Measurements from ENCODE around the gene GPBP1L1.
"Not testable (repeated sequence)": the region's sequence is repeated elsewhere in the genome, so short reads cannot be mapped to it uniquely, and the experiment has no call there.

The GPBP1L1 gene

DNA sequence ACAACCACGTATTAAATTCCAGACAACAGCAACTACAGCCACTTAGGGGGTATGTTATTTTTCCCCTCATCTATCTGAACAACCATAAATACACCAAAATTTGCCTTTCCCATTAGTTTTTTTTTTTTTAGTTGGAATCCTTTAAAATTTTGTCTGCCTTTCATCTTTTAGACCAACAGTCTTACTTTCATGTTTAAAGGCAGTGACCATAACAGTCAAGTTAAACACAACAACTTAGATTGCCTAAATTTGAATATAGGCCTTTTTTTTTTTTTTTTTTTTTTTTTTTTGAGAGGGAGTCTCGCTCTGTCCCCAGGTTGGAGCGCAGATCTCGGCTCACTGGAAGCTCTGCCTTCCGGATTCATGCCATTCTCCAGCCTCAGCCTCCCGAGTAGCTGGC is 3.4 kb downstream of the GPBP1L1 start:
- DNase-seq (ENCODE audit: low read depth), result no peak

GRCh38 chr1:45679123-45679522 is 7.2 kb downstream of the GPBP1L1 start:
- peak; percentile 37 for DNase-seq (ENCODE audit: low read depth)

DNA sequence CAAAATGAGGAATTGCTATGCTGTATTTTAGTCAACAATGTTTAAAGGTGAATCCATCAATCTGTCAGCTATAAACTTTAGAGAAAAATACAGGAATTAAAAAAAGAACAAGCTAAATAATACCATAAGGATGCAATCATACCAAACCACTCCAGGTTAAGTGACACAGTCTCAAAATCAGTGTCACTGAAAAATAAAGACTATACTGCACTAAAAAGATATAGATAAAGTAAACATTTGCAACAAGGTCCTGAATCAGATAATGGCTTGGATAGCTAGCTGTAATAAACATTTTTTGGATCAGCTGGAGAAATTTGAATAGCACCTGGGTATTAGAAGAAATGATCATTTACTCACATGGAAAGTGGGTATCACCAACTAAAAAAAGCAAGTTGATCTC is 7.8 kb downstream of the GPBP1L1 start:
- no peak for DNase-seq (ENCODE audit: low read depth)

DNA sequence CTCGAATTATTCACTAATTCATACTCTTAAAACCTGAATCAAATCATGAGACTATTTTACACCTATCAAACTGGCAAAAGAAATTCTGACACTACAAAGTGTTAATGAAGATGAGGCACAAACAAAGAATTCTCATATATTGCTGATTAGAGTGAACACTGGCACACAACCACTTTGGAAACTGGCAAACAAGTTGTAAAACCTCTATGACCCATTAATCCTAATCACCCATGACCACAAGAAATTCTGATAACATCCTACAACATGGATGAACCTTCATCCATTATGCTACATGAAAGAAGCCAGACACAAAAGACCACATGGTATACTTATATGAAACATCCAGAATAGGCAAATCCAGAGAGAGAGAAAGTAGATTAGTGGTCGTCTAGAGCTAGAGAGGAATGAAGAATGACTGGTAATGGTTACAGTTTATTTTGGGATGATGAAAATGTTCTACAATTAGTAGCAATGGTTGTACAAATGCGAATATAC is 8.5 kb downstream of the GPBP1L1 start:
- DNase-seq (ENCODE audit: low read depth), result peak; percentile 66

DNA sequence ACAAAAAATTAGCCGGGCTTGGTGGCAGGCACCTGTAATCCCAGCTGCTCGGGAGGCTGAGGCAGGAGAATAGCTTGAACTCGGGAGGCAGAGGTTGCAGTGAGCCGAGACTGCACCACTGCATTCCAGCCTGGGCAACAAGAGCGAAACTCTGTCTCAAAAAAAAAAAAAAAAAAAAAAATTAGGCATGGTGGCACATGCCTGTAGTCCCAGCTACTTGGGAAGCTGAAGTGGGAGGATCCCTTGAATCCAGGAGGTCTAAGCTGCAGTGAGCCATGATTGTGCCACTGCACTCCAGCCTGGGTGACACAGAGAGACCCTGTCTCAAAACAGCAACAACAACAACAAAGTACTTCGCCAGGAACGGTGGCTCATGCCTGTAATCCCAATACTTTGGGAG is 9.8 kb downstream of the GPBP1L1 start:
- DNase-seq (ENCODE audit: low read depth), result not testable (repeated sequence)

- no peak for DNase-seq (ENCODE audit: low read depth)
Observed at GRCh38 chr1:45674478-45674877, 11.9 kb downstream of the GPBP1L1 start.

DNA sequence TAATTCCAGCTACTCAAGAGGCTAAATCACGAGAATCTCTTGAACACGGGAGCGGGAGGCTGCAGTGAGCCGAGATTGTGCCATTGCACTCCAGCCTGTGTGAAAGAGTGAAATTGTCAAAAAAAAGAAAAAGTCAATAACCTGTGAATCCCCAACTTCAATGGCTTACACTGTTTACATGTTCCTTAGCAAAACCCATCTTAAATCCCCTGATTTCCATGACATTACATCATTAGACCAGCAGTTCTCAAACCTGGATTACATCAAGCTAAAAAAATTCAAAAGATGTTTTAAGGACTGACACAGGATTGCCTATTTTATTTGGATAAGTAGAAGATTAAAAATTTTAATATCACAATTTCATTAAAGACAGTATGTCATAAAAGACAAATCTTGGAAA is 12.4 kb downstream of the GPBP1L1 start:
- no peak for DNase-seq (ENCODE audit: low read depth)

GRCh38 chr1:45669859-45670655 is 16.3 kb downstream of the GPBP1L1 start:
- peak; percentile 58 for DNase-seq (ENCODE audit: low read depth)

DNA sequence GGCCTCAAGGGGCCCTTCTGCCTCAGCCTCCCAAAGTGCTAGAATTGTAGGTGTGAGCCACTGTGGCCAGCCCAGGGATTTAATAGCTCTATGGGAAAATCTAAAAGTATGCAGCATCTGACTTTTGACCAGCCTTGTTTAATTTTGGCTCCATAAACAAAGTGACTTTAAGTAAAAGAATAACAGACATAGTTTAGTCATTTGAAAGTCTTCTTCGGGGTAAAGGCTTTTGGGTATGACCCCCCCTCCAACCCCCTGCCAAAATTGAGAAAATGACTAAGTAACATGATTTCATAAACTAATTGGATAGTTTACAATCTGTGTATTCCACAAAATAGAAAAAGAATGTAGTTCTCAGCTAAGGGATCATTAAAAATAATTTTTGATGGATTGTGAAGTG is 17.0 kb downstream of the GPBP1L1 start:
- no peak for DNase-seq (ENCODE audit: low read depth)

- DNase-seq (ENCODE audit: low read depth), result no peak
Observed at GRCh38 chr1:45668526-45668925, 17.8 kb downstream of the GPBP1L1 start.

- DNase-seq (ENCODE audit: low read depth), result no peak
Observed at GRCh38 chr1:45667321-45668111, 18.8 kb downstream of the GPBP1L1 start.

DNA sequence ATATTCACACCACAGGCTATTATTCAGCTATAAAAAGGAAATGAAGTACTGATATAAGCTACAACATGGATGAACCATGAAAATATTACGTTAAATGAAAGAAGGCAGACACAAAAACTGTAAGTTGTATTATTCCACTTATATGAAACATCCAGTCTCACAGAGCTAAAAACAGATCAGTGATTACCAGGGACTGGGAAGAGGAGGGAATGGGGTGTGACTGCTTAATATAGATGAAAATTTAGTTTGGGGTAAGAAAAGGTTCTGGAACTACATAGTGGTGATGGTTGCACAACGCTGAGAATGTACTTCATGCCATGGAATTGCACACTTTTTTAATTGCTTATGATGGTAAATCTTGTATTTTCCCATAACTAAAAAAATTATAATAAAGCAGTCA is 19.5 kb downstream of the GPBP1L1 start:
- DNase-seq (ENCODE audit: low read depth), result no peak

GRCh38 chr1:45660336-45660735 is 26.0 kb downstream of the GPBP1L1 start:
- no peak for DNase-seq (ENCODE audit: low read depth)

GRCh38 chr1:45659222-45659621 is 27.1 kb downstream of the GPBP1L1 start:
- no peak for DNase-seq (ENCODE audit: low read depth)

DNA sequence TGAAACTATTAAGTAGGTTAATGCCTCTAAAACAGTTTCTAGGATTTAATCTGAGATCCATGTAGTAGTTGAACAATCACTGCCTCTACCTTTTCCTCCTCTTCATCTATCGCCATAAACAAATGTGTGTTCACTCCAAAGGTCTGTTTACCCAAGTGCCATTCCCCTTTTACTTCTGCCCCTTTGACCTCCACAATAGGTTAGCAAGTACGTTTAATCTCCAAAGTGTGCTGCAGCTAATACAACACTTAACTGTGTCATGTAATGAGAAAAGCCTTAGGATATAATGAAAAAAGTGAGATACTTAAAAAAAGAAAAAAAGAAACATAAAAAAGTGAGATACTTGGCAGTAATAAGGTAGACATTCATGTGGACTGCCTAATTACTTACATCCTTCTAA is 28.2 kb downstream of the GPBP1L1 start:
- no peak for DNase-seq (ENCODE audit: low read depth)

GRCh38 chr1:45656573-45657226 is 29.6 kb downstream of the GPBP1L1 start:
- no peak for DNase-seq (ENCODE audit: low read depth)

DNA sequence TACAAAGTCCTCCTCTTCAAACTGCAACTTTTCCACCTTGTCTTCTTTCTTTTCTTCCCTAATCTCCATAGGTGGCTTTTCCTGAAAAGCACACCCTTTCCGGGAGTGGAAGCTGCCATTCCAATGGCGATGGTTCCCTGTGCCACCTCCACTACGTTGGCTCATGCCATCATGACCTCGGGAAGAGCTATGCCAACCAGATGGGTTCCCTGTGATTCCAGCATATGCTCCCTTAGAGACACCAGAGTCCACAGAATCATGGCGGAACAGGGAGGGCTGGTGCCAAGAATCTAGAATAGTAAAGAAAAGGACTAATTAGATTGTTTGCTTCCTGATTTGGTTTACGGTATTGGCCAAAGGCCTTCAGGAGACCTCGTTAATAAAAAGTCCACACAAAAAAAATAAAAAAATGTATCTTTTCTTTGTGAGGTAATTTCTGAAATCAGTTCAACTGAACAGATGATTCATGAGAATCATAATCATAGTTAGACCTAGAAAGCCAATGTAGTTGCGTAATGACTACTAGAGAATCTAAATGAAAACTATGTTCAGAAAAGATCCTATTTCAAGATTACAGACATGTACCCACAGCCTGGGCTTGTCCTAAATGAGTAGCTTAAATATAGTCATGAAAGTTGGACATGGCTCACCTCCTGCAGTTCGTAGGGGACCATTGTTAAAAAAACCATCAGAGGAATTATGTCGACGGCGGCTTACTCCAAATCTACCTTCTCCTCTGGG is 31.6 kb downstream of the GPBP1L1 start:
- peak; percentile 61 for DNase-seq (ENCODE audit: low read depth)

DNA sequence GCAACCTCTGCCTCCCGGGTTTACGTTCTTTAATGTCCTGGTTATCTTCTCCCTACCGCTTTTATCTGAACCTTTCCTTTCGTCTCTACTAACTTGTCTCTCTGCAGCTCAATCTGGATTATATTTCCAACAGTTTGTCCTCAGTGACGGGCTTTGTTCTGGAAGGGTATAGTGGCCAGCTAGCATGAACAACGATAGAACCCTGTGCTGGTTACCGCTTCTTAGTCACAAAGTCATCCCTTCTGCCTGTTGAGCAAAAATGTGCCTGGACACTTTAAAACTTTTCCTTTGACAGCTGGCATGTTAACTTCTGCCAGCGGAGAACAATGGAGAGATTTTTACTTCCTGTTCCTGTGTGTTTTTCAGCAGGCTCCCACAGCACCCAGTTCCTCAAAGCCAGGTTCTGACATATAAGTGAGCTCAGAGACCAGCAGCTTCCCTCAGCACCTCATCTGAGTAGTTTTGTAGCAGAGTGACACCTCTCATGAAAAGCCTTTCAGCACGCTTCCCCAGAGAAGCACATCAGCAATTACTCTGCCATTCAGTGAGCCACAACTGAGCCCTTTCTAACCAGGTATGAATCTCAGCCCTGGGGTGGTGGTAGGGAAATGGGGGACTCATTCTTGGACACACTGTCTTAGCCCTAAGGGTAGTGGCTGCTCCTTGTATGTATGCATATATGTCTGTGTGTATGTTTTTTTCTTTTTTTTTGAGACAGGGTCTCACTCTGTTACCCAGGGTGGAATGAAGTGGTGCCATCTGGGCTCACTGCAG is 38.9 kb downstream of the GPBP1L1 start:
- no peak for DNase-seq (ENCODE audit: low read depth)

DNA sequence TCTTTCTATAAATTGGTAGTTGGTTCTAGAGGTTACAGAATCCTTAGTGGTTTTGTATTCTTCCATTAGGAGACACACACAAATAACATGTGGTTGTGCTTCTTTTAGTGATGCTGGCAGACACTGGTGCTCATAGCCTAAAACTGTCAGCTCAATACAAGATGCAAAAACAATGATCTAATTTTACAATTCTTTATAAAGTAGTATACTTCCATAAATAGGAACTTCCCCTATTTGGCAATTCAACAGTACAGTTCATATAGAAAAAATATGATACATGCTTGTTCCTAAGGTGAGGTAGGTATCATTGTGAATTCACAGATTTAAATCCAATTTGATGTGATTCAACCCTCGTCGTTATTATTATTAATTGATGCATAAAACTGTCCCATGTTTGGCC is 41.7 kb downstream of the GPBP1L1 start:
- no peak for DNase-seq (ENCODE audit: low read depth)

- DNase-seq (ENCODE audit: low read depth), result no peak
Observed at GRCh38 chr1:45643978-45644377, 42.4 kb downstream of the GPBP1L1 start.

GRCh38 chr1:45643321-45643720 is 43.0 kb downstream of the GPBP1L1 start:
- no peak for DNase-seq (ENCODE audit: low read depth)
